ENCODE measurements around the gene DLD. TPM values are rescaled to one million over a fixed set of nuclear protein-coding genes. Genes with fewer than 3 reads are reported as not detected.

The DLD gene
- total and polyA plus RNA-seq, 2 of the 8 experiments (the other 6 are each of a cell fraction or from before 2014, with no cell fraction given): 63.7 to 88.5 TPM

DNA sequence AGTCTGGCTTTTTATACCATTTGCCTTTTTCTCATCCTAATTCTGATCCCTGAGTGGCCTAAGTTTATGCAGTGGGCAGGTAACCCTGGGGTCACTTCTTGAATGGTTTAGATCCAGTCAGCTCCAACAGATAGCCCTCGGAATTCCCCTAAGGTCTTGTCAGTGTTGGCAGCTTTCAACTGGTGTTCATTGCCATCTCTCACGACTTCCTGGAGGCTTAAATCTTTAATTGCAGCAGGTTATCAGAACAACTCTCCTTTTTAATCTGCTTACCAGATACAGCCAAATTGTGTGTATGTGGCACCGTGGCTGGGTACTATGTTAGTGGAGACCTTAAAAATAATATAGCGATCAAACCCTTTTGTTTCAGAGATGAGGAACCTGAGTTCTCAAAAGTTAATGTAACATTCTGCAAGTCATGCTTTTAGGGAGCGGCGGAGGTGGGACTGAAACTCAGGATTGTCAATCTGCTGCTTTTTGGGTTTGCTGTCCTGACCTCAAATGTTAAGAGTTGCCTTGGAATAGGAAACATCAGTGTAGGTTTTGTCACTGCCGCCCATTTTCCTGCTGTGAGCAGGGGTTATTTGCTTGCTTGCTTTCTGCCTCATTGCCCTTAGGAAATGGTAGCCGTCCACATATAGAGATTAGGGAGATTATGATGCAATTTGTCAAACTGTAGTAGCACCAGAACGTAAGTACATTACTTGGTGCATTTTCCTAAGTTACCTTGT is 818 bp downstream of the DLD start:
- WGBS, 2 experiments (ENCODE audit: extremely low coverage in 1 of 2, insufficient coverage in 1 of 2, insufficient read length in 1 of 2, insufficient replicate concordance in 2 of 2, low coverage in 1 of 2, low lambda C conversion rate in 2 of 2, missing lambda C conversion rate in 1 of 2): 78% methylated on average over 9 of the region's 9 CpGs; no CpG with 5 or more reads in 1 of the 2 experiments
- Histone ChIP-seq H3K79me2 (ENCODE audit: control insufficient read depth in 1 of 2, insufficient read depth in 2 of 2, low read length in 2 of 2) (peaks cover 2 to 51% of the 10 kb centered on the region in 2 experiments; a peak in 3 of 4 replicates), H3K14ac (ENCODE audit: insufficient read length) (no peak overlapping the region), H2AK5ac (ENCODE audit: low read depth, low read length) (no peak overlapping the region), H2BK12ac (ENCODE audit: low read depth, low read length) (no peak overlapping the region), H4K5ac (ENCODE audit: insufficient read length, low read depth, low read length) (no peak overlapping the region), H4K20me1 (replicated peaks in 1 of 2; ENCODE audit: control insufficient read depth in 1 of 2, insufficient read depth in 2 of 2, low read length in 2 of 2) (peaks cover 1 to 5% of the 10 kb centered on the region in 2 experiments), H2AFZ (ENCODE audit: low read length) (no peak overlapping the region), H3K23me2 (ENCODE audit: low read depth, low read length) (peaks cover 5% of the 10 kb centered on the region; the same call in 1 of the 2 replicates), H3K79me1 (ENCODE audit: low read depth, low read length) (peaks cover 4% of the 10 kb centered on the region; the same call in 1 of the 2 replicates), H2BK120ac (replicated peaks; ENCODE audit: low read depth, low read length) (no peak overlapping the region), H3K56ac (replicated peaks; ENCODE audit: insufficient read length, low read depth, low read length) (no peak overlapping the region), H3K4me1 (replicated peaks in 1 of 4; ENCODE audit: control insufficient read depth in 3 of 4, insufficient read depth in 4 of 4, low read length in 3 of 4) (peaks cover 0 to 6% (median 3%) of the 10 kb centered on the region in 4 experiments; a peak in 1 of 7 replicates), H3K4me3 (ENCODE audit: extremely low read depth in 1 of 4, insufficient read depth in 2 of 4, low read depth in 3 of 4, low read length in 4 of 4) (peak overlapping the region; percentile 67 to 88 (median 75)), H3K18ac (ENCODE audit: extremely low read depth, low read length) (no peak overlapping the region), H2BK20ac (ENCODE audit: low read length) (no peak overlapping the region), H3K36me3 (ENCODE audit: control insufficient read depth in 2 of 4, insufficient read depth in 4 of 4, low read length in 3 of 4) (peaks cover 0 to 25% (median 9%) of the 10 kb centered on the region in 4 experiments; a peak in 5 of 8 replicates), H2BK5ac (ENCODE audit: low read depth, low read length) (no peak overlapping the region), H3K4me2 (ENCODE audit: insufficient read depth in 1 of 2, low read depth in 2 of 2, low read length in 2 of 2) (peak overlapping the region; percentile 70 to 97), H3K4ac (replicated peaks; ENCODE audit: insufficient read length, low read depth, low read length) (no peak overlapping the region), H4K8ac (ENCODE audit: extremely low read depth, insufficient read depth, low read length) (peak overlapping the region; percentile 54; the same call in 1 of the 2 replicates), H2BK15ac (ENCODE audit: low read length) (no peak overlapping the region), H3K9me3 (ENCODE audit: insufficient read depth in 2 of 2, low read depth in 1 of 2, low read length in 1 of 2) (peaks cover 0 to 3% of the 10 kb centered on the region in 2 experiments; a peak in 1 of 4 replicates), H3K27ac (ENCODE audit: low read depth, low read length) (no peak overlapping the region), H3K9ac (replicated peaks in 1 of 4; ENCODE audit: extremely low read depth in 1 of 4, low read depth in 3 of 4, low read length in 3 of 4) (peak overlapping the region; percentile 52 to 90 (median 88)), H4K91ac (replicated peaks; ENCODE audit: insufficient read length, low read length) (no peak overlapping the region), H3K23ac (ENCODE audit: insufficient read length) (no peak overlapping the region), H3K27me3 (replicated peaks in 1 of 4; ENCODE audit: control insufficient read depth in 3 of 4, extremely low read depth in 1 of 4, insufficient read depth in 3 of 4, low read length in 3 of 4) (peaks cover 0 to 1% (median 0%) of the 10 kb centered on the region in 4 experiments; a peak in 1 of 7 replicates)
- TF ChIP-seq TAF7 (optimal IDR thresholded peaks at IDR 0.05; ENCODE audit: borderline replicate concordance, low read depth, low read length) (no peak), JUN (IDR thresholded peaks at IDR 0.05; ENCODE audit: low read depth, low read length) (no peak), TAF1 (IDR thresholded peaks at IDR 0.05; ENCODE audit: low read depth, low read length) (no peak), RBBP5 (IDR thresholded peaks at IDR 0.05; ENCODE audit: borderline replicate concordance, low read depth, low read length) (no peak), TEAD4 (IDR thresholded peaks at IDR 0.05; ENCODE audit: low read depth, low read length) (no peak), RFX5 (IDR thresholded peaks at IDR 0.05; ENCODE audit: borderline replicate concordance, low read depth, low read length) (no peak), BACH1 (IDR thresholded peaks at IDR 0.05; ENCODE audit: low read length) (no peak)
- TF ChIP-seq, protein P1, sequence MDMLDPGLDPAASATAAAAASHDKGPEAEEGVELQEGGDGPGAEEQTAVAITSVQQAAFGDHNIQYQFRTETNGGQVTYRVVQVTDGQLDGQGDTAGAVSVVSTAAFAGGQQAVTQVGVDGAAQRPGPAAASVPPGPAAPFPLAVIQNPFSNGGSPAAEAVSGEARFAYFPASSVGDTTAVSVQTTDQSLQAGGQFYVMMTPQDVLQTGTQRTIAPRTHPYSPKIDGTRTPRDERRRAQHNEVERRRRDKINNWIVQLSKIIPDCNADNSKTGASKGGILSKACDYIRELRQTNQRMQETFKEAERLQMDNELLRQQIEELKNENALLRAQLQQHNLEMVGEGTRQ (IDR thresholded peaks at IDR 0.05; ENCODE audit: low read length): no peak
- TF ChIP-seq, protein P2, sequence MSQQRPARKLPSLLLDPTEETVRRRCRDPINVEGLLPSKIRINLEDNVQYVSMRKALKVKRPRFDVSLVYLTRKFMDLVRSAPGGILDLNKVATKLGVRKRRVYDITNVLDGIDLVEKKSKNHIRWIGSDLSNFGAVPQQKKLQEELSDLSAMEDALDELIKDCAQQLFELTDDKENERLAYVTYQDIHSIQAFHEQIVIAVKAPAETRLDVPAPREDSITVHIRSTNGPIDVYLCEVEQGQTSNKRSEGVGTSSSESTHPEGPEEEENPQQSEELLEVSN (IDR thresholded peaks at IDR 0.05): no peak
- ChIA-PET CTCF (ENCODE audit: partially characterized antibody) (interaction anchor here (0.6 to 1.9 kb wide), 6 partner anchors 8 to 254 kb away, joined by 3 to 8 read pairs (median 3); no protein-coding TSS in a partner anchor), POLR2A (ENCODE audit: partially characterized antibody) (interaction anchor here (0.6 to 1.6 kb wide), 3 partner anchors 11 to 600 kb away, joined by 3 to 5 read pairs (median 3); no protein-coding TSS in a partner anchor)
- no peak for DNase-seq (ENCODE audit: low read depth in 1 of 2, low spot score in 2 of 2)
- FAIRE-seq: no peak

All from H1 (cell line).